ENCODE data around the gene SLC5A10. TPM values are rescaled to one million over a fixed set of nuclear protein-coding genes. Genes with fewer than 3 reads are reported as not detected.
A peak's percentile ranks its signal among the peaks of the same experiment; 100 is the strongest.

Gene SLC5A10
- total RNA-seq, 1 donor: not detected

DNA sequence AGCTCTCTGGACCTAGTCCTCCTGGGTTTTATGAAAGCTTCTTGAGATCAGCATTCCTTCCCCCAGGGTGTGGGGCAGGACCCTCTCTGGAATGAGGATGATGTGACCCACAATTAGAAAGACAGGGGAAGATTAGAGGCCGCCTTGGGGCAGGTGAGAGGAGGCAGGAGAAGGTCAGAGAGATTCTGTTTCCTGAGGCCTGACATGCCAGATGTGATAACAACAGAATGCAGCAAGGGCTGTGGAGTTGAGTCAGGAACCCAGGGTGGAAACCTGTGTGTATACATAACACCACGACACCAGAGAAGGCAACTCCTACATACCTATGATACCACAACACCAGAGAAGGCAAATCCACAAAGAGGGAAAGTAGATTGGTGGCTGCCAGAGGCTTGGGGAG lies 5.4 kb upstream of the SLC5A10 start:
- no peak for DNase-seq (ENCODE audit: low read depth)
- H3K4me3 ChIP-seq (ENCODE audit: low read depth, low read length): no peak overlapping the region
- no peak for TF ChIP-seq CTCF (IDR thresholded peaks at IDR 0.05; ENCODE audit: insufficient read depth, low read depth, low read length)

- DNase-seq (ENCODE audit: low read depth): no peak
- no peak for TF ChIP-seq CTCF (IDR thresholded peaks at IDR 0.05; ENCODE audit: insufficient read depth, low read depth, low read length)
- H3K4me3 ChIP-seq (ENCODE audit: low read depth, low read length): no peak overlapping the region
Measured at GRCh38 chr17:18947866-18948265, 4.1 kb upstream of the SLC5A10 start.

GRCh38 chr17:18948476-18949006 lies 3.4 kb upstream of the SLC5A10 start:
- no peak overlapping the region for H3K4me3 ChIP-seq (ENCODE audit: low read depth, low read length)
- DNase-seq (ENCODE audit: low read depth): no peak
- no peak for TF ChIP-seq CTCF (IDR thresholded peaks at IDR 0.05; ENCODE audit: insufficient read depth, low read depth, low read length)

DNA sequence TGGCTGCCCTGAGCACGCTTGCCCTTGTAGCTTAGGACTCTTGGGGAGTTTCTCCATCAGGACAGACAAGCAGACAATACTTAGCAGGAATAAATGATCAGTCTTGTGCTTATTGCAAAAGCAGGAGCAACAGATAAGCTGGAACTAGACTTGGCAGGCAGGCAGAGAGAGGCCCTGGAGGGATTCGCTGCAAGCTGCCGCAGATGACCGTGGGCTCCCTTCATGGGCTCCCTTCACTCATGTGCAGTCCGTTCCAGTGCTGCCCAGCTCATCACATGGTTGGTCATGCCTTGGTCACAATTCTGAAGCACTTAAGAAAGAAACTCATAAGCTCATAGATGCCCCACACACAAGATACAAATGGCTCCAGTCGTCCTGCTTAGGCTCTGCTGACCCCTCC lies 2.4 kb upstream of the SLC5A10 start:
- peak; percentile 16 for DNase-seq (ENCODE audit: low read depth)
- no peak overlapping the region for H3K4me3 ChIP-seq (ENCODE audit: low read depth, low read length)
- TF ChIP-seq CTCF (IDR thresholded peaks at IDR 0.05; ENCODE audit: insufficient read depth, low read depth, low read length): no peak

DNA sequence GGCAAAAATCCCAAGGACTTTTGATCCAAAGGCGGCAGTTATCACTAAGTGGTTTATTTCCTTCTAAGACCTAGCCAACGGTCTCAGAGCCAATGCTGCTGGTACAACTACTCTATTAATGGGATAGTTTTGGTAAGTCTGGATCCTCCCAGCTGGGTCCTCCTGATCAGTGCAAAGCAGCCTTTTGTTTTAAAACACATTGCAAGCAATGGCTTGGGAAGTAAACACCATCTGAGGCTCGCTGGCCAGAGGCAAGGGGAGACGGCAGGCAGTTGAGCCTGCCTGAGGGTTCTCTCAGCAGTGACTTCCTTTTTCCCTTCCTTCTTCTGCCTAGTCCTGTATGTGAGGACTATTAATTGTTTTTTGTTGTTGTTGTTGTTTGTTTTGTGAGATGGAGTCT lies 1.6 kb upstream of the SLC5A10 start:
- H3K4me3 ChIP-seq (ENCODE audit: low read depth, low read length): no peak overlapping the region
- no peak for TF ChIP-seq CTCF (IDR thresholded peaks at IDR 0.05; ENCODE audit: insufficient read depth, low read depth, low read length)
- DNase-seq (ENCODE audit: low read depth): no peak

- no peak for TF ChIP-seq CTCF (IDR thresholded peaks at IDR 0.05; ENCODE audit: insufficient read depth, low read depth, low read length)
- H3K4me3 ChIP-seq (ENCODE audit: low read depth, low read length): no peak overlapping the region
- no peak for DNase-seq (ENCODE audit: low read depth)
Measured at GRCh38 chr17:18950944-18951905, 740 bp upstream of the SLC5A10 start.

Data from fibroblast of villous mesenchyme (primary cell).